HepG2 (cell line): ENCODE measurements around the gene WNT3. TPM values are rescaled to one million over a fixed set of nuclear protein-coding genes. Genes with fewer than 3 reads are reported as not detected.

Source experiments
- ATAC-seq: fragments of 200-7000 bp; cut with Tn5 transposase; 3 replicates; pipeline ENCODE4 v1.9.1; 2020; ENCODE audit warnings: mild to moderate bottlenecking, moderate library complexity
- BruUV-seq: library from RNA; stranded (reverse); fragments of 400-500 nt; replicated peaks from 2 replicates; lab custom pipeline; 2021; lab: Mats Ljungman, UMichigan
- CTCF ChIA-PET: fragments of 300-600 bp; formaldehyde crosslinking; extraction: SDS; loops from one replicate; lab custom pipeline; 2021; ENCODE audit warnings: low total read pairs, inconsistent platforms, low intra/inter-chr PET ratio; lab: Yijun Ruan, JAX
- POLR2A ChIA-PET: fragments of 350-600 bp; sonication (Branson Sonifier 250); formaldehyde crosslinking; loops from one replicate; lab custom pipeline; 2020; ENCODE audit warnings: antibody characterized with exemption, inconsistent platforms; lab: Yijun Ruan, JAX
- DNase-seq: peaks from one replicate; pipeline ENCODE4 v3.0.0-alpha.2; 2015; ENCODE audit warnings: low spot score
- FAIRE-seq: peaks from 3 replicates; lab custom pipeline; 2011; peaks lifted over from hg19 to GRCh38; lab: Jason Lieb, UNC
- H2AFZ ChIP-seq: one replicate; pipeline ENCODE4 v1.6.1; 2011; ENCODE audit warnings: low read length, inconsistent platforms
- H3K27ac ChIP-seq: fragments of 300-600 bp; 3 replicates; pipeline ENCODE4 v1.8.0; 2011; ENCODE audit warnings: mixed run types, mild to moderate bottlenecking, mixed read lengths, low read length, inconsistent platforms; ENCODE audit not compliant: insufficient read depth; ENCODE audit errors: extremely low read length
- H3K27me3 ChIP-seq, 2 experiments: fragments of 200-600 bp in 1 of 2; 2 replicates in 1 of 2; 3 replicates in 1 of 2; pipeline versions ENCODE4 v1.6.0 to v1.8.0; 2011; ENCODE audit warnings: low read length in 2 of 2, mild to moderate bottlenecking in 2 of 2, moderate library complexity in 2 of 2, inconsistent platforms in 1 of 2; ENCODE audit not compliant: insufficient read depth in 2 of 2, control insufficient read depth in 1 of 2
- H3K36me3 ChIP-seq, 2 experiments: fragments of 200-600 bp in 1 of 2; replicated peaks in 1 of 2; 2 replicates in 1 of 2; 3 replicates in 1 of 2; pipeline versions ENCODE4 v1.5.1 to v1.8.0; 2011; ENCODE audit warnings: low read length in 2 of 2, inconsistent platforms in 1 of 2; ENCODE audit not compliant: insufficient read depth in 2 of 2, control insufficient read depth in 1 of 2
- H3K4me1 ChIP-seq: 2 replicates; pipeline ENCODE4 v1.5.1; 2012; ENCODE audit warnings: low read length, inconsistent platforms; ENCODE audit not compliant: insufficient read depth
- H3K4me2 ChIP-seq: 2 replicates; pipeline ENCODE4 v1.6.0; 2011; ENCODE audit warnings: low read depth, low read length, inconsistent platforms
- H3K4me3 ChIP-seq, 3 experiments: fragments of 200-600 bp in 1 of 3; sonication (generic), shearing (Covaris generic) in 1 of 3; replicated peaks in 1 of 3; 2 replicates each; pipeline ENCODE4 v1.5.1; 2011 to 2016; ENCODE audit warnings: low read length in 3 of 3, inconsistent platforms in 2 of 3, low read depth in 2 of 3, mild to moderate bottlenecking in 2 of 3, control low read depth in 1 of 3, mixed read lengths in 1 of 3; ENCODE audit not compliant: insufficient read depth in 1 of 3
- H3K79me2 ChIP-seq: one replicate; pipeline ENCODE4 v1.6.1; 2011; ENCODE audit warnings: low read length, inconsistent platforms; ENCODE audit not compliant: insufficient read depth
- H3K9ac ChIP-seq: 2 replicates; pipeline ENCODE4 v1.6.0; 2011; ENCODE audit warnings: mild to moderate bottlenecking, low read depth, low read length, inconsistent platforms; ENCODE audit not compliant: insufficient read depth
- H3K9me3 ChIP-seq: 2 replicates; pipeline ENCODE4 v1.5.1; 2012; ENCODE audit warnings: mild to moderate bottlenecking, low read length
- H4K20me1 ChIP-seq: 2 replicates; pipeline ENCODE4 v1.6.0; 2011; ENCODE audit warnings: inconsistent platforms, mild to moderate bottlenecking, low read length, moderate library complexity; ENCODE audit not compliant: insufficient read depth
- CCAR2 ChIP-seq: fragments of 200-400 bp; formaldehyde crosslinking; optimal IDR thresholded peaks from 2 replicates; pipeline ENCODE3; 2018; ENCODE audit warnings: low read depth, mild to moderate bottlenecking, low read length, moderate library complexity
- DZIP1 ChIP-seq: sonication (generic); formaldehyde crosslinking; IDR thresholded peaks from 2 replicates; pipeline ENCODE4 v1.5.0; 2020; ENCODE audit warnings: mild to moderate bottlenecking, missing genetic modification reagents
- FOXK1 ChIP-seq: sonication (generic); formaldehyde crosslinking; IDR thresholded peaks from 2 replicates; pipeline ENCODE4 v1.4.0; 2020; ENCODE audit warnings: low read depth, missing genetic modification reagents, borderline replicate concordance
- HDAC2 ChIP-seq: sonication (generic); formaldehyde crosslinking; IDR thresholded peaks from 2 replicates; pipeline ENCODE4 v1.4.0; 2020; ENCODE audit warnings: missing genetic modification reagents
- NFE2L1 ChIP-seq: sonication (generic); formaldehyde crosslinking; IDR thresholded peaks from 2 replicates; pipeline ENCODE4 v1.4.0; 2020; ENCODE audit warnings: missing genetic modification reagents, mild to moderate bottlenecking, borderline replicate concordance
- ZNF501 ChIP-seq: sonication (generic); formaldehyde crosslinking; IDR thresholded peaks from 2 replicates; pipeline ENCODE4 v1.5.1; 2020; ENCODE audit warnings: mild to moderate bottlenecking, moderate library complexity, missing genetic modification reagents
- WGBS: methylation state at CpG from one replicate; pipeline ENCODE4 v1.1.6; 2017; ENCODE audit warnings: low lambda C conversion rate; 5-methylcytosine and 5-hydroxymethylcytosine counted together
- in situ Hi-C: cut with HindIII; loops from 2 replicates; pipeline ENCODE4 v1.10.0; 2017; ENCODE audit warnings: low pct_unique_long_range_greater_than_20kb; ENCODE audit not compliant: extremely low pct_ligation_motif_present
- intact Hi-C: fragments of 100-400 bp; cut with micrococcal nuclease; formaldehyde crosslinking; loops from one replicate; pipeline ENCODE4 v1.10.0; 2022; ENCODE audit not compliant: unreplicated experiment
- polyA plus RNA-seq, 8 experiments: library from polyadenylated mRNA; depleted of rRNA in 3 of 8; stranded (reverse) in 7 of 8; unstranded in 1 of 8; fragments of >200 nt; fragmentation: Illumina TruSeq in 4 of 8; extraction: Trizol in 4 of 8; gene quantifications; 2 replicates each; pipeline versions ENCODE4 v1.2.1 to v1.2.3, GENCODE V29; 2011 to 2016; ENCODE audit warnings: low read depth in 4 of 8, missing spikeins in 1 of 8, mixed read lengths in 1 of 8; ENCODE audit not compliant: insufficient read depth in 1 of 8
- total RNA-seq, 5 experiments: library from RNA; depleted of rRNA; stranded (reverse); fragments of >200 nt; fragmentation: Illumina TruSeq; extraction: Trizol; gene quantifications; 2 replicates each; pipeline ENCODE4 v1.2.3, GENCODE V29; 2016; ENCODE audit warnings: low read depth in 1 of 5

Gene WNT3
- total and polyA plus RNA-seq, 2 of the 13 experiments (the other 11 are each of a cell fraction or from before 2014, with no cell fraction given): 8.5 to 10.3 TPM

GRCh38 chr17:46789610-46790009, 28.9 kb downstream of the WNT3 start:
- H3K4me3 ChIP-seq: no peak overlapping the region
- ATAC-seq (no peak), DNase-seq (no peak), FAIRE-seq (no peak)
- H3K4me2 ChIP-seq: no peak overlapping the region
- in situ Hi-C loops (loop anchor here (10.0 kb wide), 1 partner anchor 55 kb away; no protein-coding TSS in a partner anchor), intact Hi-C loops (no loop called here)
- CTCF ChIA-PET: no interaction called here
- no peaks in the 10 kb centered on the region for H3K36me3 ChIP-seq
- H3K27ac ChIP-seq: no peak overlapping the region
- H3K9ac ChIP-seq: no peak overlapping the region
- POLR2A ChIA-PET: no interaction called here
- H3K9me3 ChIP-seq: no peaks in the 10 kb centered on the region
- no peaks in the 10 kb centered on the region for H3K79me2 ChIP-seq
- H4K20me1 ChIP-seq: no peaks in the 10 kb centered on the region
- peaks cover 4 to 58% of the 10 kb centered on the region in 2 experiments; a peak in 4 of 5 replicates for H3K27me3 ChIP-seq
- H3K4me1 ChIP-seq: peaks cover 8% of the 10 kb centered on the region
- BruUV-seq: no TSS peak
- 84% methylated on average over 8 of the region's 8 CpGs for WGBS
- TF ChIP-seq NFE2L1: no peak
- no peak for TF ChIP-seq DZIP1 (CRISPR knock-in tag)
- no peak overlapping the region for H2AFZ ChIP-seq

- H3K27me3 ChIP-seq: peaks cover 4 to 55% of the 10 kb centered on the region in 2 experiments; a peak in 4 of 5 replicates
- 52% methylated on average over 7 of the region's 7 CpGs for WGBS
- BruUV-seq: no TSS peak
- H2AFZ ChIP-seq: no peak overlapping the region
- peaks cover 11% of the 10 kb centered on the region for H3K4me1 ChIP-seq
- ATAC-seq: no peak
- H3K9ac ChIP-seq: no peak overlapping the region
- no peak for TF ChIP-seq FOXK1 (CRISPR knock-in tag)
- no peak for TF ChIP-seq HDAC2 (CRISPR knock-in tag)
- TF ChIP-seq ZNF501: no peak
- TF ChIP-seq CCAR2: no peak
- TF ChIP-seq, all 625 proteins: peak for 0
- H3K9me3 ChIP-seq: no peaks in the 10 kb centered on the region
- intact Hi-C loops: no loop called here
- H3K4me3 ChIP-seq: no peak overlapping the region
- no peaks in the 10 kb centered on the region for H4K20me1 ChIP-seq
- ChIA-PET POLR2A (no interaction called here), CTCF (no interaction called here)
- FAIRE-seq (no peak), DNase-seq (no peak)
- H3K79me2 ChIP-seq: no peaks in the 10 kb centered on the region
- H3K4me2 ChIP-seq: no peak overlapping the region
- no peak overlapping the region for H3K27ac ChIP-seq
- no peaks in the 10 kb centered on the region for H3K36me3 ChIP-seq
- in situ Hi-C loops: loop anchor here (10.0 kb wide), 1 partner anchor 54 kb away; no protein-coding TSS in a partner anchor
Measured at GRCh38 chr17:46788796-46789195, 29.7 kb downstream of the WNT3 start.
